Hypothalamus (tissue), 51 donors: ENCODE measurements around the gene TNS3.

Source experiments
- DNase-seq, 51 donors: peaks; one replicate each; lab custom pipeline; 2025; lab: John Stamatoyannopoulos, UW

Gene TNS3

DNA sequence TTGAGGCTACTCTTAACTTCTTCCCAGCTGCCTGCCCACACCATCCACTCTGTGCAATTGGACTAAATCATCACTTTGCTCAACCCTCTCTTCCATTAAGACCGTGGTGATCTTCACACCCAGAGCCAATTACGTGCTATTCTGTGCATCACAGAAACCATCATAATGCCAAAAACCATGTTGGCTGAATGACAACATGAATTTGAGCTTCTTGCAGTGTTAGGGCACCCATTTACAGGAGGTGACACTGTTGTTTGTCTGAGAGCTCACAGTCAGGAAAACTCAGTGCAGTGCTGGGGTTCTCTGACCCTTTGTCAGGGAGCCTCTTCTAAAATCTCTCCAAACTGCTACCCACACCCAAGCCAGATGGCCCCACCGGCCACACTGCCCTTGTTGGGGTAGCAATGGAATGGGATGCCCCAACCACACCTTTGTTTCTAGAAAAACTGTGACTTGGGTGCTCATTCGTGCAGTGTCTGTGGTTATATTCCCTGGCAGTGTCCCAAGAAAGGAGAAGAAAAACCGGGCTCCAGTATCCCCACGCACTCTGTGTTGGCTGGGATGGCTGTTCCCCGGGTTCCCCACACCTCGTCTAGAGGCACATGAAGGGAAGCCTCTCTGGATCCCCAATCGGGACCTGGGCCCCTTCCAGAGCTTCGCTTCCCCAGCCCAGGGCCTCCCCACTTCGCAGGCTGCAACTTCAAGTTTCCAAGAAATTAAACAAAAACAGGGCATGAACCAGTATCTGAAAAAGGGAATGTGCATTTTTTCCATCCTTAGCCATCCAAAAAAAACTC lies 2.0 kb upstream of the TNS3 start:
- DNase-seq: no peak

DNA sequence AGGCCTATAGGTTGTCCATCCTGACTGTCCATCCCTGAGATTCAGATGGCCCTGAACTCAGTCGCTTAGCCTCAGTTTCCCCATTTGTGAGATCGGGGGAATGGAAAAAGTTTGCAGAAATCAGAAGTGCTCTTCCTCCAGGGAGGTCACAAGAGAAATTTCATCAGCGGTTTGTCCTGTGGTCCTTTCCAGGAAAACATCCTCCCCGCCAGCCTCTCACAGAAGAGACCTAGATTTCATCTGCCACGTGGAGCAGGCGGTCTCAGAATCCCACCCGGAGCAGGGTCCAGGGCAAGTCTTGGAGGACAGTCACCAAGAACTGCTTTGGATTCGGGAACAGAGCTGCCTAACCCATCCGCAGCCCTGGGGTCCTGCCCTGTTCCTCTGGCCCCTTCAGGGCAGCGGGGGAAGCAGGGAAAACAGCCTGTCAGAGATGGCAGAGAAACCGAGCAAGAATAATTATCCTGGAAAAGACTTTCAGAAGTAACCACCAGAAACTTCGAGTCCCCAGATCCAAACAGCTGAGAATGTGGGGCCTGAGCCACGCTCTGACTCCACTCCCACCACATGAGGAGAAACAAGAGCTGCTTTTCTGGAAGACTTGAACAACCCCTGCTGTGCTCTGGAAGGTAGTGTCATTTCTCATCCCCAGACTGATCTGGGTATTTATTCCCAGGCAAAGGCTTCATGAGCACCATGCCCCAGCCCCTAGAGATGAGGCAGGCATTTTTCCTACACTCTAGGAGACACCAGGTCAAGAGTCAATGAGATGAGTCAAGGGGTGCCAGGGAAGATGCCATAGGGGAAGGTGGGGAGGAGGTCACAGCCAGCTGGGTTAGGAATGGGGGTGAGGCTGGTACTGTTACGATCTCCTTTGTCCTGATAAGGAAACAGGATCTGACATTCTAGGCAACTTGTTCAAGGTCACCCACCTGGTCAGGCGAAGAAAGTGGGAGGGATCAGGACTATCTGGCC lies 1.1 kb upstream of the TNS3 start:
- DNase-seq: no peak

DNA sequence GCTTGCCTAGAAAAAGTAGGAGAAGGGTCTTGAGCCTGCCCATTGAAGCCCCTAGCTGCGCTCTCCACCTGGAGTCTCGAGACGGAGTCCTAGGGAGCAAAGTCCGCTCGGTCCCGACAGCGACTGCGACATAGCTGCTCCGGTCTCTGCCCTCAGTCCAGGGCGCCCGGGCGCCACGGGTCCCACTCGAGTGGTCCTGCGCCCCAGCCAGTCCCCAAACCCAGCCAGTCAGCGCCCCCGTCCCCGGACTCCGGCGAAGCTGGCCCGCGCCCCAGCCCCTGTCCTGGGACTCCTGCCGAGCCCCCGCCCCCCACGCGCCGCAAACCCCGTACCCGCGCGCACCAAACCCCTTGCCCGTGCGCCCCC lies 490 bp downstream of the TNS3 start:
- DNase-seq: peak in 1 of 51 donors; percentile 21

DNA sequence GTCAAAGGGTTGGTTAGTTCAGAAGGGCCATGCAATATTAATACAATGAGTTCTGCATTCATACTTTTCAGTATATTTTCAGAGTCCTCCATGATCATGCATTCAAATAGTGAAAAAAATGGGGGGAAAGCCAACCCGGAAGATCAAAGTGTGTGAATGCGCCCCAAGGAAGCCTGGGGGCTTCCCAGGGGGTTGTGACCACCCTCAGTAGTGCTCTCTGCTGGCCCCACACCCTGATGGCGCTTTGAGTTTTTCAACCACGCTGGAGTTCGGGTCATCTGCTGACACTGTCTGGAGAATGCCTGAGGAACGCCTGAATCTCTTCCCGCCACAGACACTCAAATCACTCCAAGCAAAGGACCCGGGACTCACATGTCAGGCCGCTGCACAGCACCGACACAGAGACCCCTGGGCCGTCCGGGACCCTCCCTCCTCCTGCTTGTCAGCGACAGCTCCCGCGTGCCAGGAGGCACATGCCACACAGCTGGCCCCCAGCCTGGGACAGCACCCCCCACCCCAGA lies 1.0 kb downstream of the TNS3 start:
- no peak for DNase-seq

DNA sequence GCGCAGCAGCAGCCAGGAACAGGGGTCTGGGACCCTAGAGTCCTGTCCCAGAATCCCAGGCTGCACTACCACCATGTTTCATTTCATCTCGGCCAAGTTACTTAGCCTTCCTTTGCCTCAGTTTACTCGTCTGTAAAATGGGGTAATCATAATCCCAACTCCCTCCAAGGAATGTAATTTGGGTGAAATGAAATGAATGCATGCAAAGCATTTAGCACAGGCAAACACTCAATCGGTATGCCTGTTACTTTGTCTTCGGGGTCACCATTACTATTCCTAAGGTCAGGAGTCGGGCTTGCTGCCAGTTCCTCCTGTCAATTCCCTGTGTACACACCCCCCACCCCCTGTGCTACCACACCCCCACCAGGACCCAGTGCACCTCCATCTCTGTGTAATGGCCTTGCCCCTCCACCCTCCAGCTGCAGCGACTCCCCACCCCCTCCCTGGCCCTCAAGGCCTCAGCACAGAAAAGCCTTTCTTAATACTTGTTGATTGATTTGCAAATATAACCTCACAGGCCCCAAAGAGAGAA lies 1.7 kb downstream of the TNS3 start:
- no peak for DNase-seq

DNA sequence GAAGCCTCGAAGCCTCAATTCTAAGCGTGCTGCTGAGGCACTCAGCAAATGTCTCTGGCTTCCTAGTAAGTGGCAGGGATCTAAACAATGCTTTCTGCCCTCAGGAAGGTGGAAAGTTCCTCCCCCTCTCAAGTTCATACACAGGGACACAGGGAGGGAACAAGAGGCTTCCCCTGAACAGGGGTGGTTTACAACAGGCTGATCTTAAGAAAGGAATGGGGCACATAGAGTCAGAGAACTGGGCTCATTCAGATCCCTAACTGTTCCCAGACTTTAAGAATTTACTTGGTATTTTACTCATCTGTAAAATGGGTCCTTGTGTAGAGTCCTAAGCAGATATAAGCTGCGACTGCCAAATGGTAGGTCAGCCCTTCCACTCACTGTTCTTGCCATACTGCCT lies 2.5 kb downstream of the TNS3 start:
- no peak for DNase-seq

DNA sequence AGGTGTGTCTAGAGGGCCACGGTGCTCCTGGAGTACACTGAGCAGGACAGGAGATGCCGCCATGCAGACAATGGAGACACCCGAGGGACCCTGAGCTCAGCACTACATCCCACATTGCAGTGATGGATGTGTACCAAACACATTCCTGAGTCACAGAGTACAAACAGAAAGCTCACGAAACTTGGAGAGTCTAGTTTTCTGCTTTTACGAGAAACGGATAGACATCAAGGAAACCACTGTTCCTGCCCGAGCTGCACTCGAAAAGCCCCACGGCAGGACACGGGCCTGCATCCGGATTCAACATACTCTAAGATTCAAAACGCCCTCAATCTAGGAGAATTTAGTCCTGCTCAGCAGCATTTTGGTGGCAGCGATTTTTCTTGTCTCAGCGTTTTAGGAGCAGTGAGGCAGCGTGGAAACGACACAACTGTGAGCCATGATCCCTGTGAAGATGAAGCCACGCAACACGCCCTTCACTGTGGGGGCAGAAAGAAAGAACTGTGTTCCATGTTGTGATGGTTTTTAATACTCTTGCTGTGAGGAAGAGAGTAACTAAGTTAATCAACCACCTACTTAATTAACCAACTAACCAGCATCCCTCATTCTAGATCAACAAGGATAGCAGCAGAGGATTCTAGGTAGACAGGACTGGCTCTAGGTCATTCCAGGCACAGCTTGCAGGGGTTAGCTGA lies 3.2 kb downstream of the TNS3 start:
- DNase-seq: no peak

DNA sequence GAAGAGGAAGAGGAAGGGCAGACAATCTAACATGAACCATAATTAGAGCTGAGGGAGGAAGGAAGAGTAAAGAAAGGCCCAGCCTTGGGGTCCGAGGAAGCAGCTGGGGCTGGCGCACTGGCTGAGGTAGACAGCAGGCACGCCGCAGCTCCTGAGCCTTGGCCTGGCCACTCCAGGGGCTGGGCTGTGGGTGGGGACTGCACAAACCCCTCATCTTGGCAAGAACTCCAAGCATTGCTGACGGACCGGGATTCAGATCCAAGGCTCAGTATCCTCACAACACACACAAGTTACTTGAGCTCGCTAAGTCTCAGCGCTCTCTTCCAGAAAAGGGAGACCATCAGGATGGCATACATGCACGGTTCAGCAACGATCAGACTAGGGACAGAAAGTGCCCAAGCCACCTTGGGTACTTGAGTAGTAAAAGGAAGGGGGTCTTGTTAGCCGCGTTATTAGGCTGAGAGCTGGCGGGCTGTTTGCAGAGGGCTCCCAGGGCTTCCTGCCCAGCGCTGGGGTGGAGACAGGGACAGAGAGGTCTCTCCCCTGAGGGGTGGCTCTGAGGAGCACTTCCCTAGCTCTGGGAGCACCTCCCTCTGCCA lies 4.5 kb downstream of the TNS3 start:
- DNase-seq: peak in 1 of 51 donors; percentile 26

DNA sequence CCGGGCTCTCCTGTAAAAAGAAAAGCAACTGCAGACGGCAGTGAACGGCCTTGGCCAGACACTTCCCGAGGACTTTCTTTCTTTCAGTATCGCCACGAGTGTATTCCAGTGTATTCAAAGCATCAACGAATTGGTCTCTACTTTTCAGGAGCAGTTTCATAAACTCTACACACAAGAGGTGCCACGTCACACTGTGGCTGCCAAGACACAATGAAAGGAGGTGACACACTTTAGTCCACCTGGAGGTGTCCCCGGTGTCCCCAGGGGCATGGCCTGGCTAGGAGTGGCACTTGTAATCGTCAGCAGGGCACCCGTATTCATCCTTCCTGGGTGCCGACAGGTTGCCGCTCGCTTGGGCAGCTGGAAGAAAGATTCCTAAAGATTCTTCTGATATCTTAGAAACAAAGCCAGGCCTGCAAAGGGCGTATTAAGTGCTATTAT lies 5.0 kb downstream of the TNS3 start:
- DNase-seq: peak in 8 of 51 donors; percentile 20 to 50 (median 35)

DNA sequence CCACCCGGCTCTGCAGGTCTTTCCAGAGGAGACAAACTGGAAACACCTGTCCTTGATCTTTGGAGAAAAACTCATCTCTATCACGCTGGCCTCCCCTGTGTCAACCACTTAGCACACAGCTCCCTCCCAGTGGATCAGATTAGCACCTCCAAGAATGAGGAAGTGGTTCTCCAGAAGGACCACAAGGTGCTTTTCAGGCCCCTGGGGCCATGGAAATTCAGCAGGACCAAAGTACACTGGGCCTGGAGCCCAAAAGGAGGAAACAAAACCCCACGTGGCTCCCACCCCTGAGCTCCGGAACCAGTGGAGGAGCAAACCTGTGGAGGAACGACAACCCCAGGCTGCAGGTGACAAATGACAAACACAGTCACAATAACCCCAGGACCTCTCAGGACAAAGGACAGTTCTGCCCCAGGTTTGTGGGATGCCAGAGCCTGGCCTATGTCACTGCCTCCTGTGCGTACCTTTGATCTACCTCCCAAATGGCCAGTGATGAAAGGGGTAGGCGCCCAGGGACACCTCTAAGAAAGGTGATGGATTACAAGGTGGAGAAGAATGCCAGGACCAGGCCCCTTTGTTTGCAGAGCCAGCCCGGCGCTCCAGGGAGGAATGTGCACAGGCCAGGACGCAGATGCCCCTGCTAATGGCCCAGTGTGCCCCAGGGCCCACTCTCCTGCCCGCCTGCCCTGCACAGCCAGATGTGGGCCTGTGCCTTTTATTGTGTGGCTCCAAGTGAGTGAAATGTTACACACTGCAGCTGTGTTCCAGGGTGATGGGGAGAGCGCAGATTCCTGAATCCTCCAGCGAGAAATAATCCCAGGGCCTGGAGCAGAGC lies 5.7 kb downstream of the TNS3 start:
- peak in 9 of 51 donors; percentile 18 to 50 (median 27) for DNase-seq

DNA sequence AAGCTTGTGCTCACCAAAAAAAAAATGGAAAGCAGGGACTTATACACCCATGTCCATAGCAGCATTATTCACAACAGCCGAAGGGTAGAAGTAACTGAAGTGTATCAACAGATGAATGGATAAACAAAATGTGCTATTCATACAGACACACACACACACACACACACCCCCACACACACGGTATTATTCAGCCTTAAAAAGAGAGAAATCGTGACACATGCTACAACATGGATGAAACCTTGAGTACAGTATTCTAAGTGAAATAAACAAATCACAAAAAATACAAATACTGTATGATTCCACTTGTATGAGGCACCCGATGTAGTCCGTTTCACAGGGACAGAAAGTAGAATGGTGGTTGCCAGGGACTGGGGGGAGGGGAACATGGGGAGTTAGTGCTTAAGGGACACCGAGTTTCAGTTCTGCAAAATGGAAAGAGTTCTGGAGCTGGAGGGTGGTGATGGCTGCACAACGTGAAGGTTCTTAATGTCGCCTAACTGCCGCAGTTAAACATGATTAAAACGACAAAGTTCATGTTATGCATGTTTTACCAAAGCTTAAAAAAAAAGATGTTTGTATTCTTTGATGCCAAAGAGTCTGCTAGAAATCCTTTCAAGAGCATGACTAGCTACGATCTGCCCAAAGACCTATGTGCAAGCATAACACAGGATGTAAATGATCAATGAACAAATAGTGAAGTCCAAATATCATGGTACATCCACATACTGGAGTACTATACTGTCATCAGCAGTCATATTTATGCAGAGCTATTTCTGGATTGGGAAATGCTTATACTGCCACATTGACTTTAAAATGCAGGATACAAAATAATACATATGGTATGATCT lies 7.2 kb downstream of the TNS3 start:
- DNase-seq: peak in 3 of 51 donors; percentile 13 to 20 (median 15)

DNA sequence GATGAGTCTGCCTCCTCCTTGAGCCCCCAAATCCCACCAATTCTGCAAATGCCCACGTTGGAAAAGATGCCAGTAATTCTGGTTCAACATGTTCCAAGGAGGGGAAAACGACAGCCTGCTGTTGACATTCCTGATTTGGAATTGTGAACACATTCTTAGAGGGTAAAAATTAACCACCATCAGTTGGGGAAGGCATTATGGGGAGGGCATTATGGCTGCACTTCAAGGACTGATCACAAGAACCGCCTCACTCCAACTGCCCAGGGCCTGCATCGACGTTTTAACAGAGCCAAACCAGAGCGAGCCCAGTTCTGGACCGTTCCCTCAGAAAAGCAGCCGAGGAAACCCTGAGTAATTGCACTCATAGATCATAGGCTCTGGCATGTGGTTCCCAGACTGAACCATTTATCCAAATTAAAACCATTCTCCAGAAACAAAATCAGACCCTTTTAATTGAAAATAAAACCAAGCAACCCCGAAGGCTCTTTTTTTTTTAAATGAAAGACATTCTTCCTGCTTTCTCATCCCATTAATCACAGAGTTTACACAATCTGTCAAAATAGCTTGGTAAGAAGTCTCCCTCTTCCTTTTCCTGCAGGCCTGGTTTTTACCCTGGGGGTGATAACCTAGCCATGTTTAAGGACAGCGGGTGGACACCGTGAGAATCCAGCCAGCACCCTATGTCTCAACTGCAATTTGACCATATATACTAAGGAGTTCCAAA lies 8.0 kb downstream of the TNS3 start:
- peak in 1 of 51 donors; percentile 7 for DNase-seq

DNA sequence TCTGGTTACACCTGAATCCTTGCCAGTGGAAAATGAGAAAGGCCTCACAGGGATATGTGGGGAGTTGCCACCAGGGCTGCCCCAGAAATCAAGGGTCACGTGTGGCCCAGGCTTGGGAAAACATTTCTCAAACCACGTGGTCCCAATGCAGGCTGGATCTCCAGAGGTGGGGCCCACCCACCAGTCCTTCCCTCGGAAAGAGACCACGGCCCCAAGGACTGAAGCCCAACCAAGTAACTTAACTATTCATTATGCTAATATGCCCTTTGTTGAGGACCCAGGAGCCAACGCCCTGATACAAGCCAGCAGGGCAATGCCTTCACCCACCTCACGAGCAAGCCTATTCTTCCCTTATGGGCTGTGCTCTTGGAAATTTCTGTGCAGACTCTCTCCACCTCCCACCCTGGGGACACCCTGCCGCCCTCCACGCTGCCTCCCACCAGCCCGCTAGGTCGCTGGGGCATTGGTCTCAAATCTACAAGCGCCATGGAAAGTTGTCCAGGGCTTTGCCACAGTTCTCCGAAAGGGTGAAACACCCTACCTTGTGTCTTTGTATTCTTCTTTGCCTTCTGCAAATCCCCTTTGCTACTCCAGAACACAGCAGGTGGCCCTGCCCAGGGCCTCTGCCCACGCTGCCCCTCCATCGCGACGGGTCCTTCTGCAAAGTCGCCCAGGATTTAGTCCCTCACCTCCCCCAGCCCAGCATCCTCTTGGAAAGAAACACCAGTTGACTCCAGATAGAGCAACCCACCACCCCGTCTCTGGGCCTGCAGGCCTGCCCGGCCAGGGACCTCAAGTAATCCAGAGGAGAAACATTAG lies 8.8 kb downstream of the TNS3 start:
- no peak for DNase-seq

DNA sequence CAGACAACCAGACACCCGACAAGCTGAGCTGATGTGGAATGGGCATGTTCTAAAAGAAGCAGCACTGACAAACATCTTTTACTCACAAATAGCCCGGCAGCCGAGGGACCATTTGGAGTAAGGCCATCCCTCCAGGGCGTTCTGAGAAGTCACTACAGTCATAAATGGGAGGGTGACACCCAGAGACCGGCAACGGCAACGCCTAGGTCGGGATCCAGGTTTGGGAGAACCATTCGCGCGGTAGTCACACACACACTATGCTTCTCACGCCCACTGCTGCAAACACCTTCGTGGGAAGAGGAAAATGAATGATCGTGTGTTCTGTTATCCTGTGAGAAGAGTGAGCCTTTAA lies 9.8 kb downstream of the TNS3 start:
- DNase-seq: no peak

DNA sequence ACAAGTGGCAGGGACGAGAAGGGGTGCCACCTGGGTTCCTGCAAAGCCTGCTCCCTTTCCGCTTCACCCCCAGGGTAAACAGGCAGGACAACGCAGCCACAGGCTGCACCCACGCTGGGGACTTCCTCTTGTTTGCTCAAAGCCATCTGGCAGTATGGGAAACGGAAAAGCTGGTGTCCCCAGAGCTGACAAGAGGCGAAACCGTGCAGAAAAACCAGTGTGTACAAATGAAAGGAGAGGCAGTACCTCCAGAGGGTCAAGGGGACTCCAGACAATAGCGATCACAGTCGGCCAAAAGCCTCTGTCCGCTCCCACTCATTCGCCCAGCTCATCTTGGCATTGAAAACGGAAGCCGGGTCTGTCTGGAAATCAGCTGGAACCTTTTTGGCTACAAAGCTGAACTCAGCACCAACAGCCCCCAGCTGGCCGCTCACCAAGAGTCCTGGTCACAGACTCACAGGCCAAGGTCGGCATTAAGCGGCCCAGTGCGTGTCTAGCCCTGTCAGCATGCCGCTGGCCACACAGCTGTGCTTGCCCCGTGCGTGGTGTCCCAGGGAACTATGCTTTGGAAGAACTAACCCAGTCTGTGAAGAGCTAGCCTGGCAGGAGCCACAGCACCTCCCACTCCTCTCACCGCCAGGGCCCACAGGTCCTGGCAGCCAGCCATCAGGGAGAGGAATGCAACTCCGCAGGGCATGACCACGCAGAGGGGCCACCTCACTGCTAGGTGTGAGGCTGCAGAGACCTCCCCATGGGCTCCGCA lies 10.4 kb downstream of the TNS3 start:
- peak in 29 of 51 donors; percentile 14 to 58 (median 29) for DNase-seq

DNA sequence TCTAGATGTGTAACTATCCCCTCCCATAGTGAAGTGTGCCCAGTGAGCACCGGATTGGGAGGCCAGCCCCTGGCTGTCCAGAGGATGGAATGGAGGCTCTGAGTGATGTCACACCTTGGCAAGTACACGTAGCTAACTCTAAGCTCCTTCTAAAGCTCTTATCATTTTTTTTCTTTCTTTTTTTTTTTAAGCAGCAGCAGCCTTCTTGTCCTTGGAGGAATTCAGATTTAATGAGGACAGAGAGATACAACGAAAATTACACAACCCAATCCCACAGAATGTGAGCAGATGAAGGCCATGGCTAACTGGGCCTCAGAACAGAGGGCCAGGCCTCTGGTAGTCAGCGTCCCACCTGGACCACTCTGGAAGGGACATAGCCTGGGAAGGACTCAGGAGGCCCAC lies 11.3 kb downstream of the TNS3 start:
- DNase-seq: no peak
